SJCRH30 (cell line): Measurements from ENCODE around the gene DNAJB5. TPM values are rescaled to one million over a fixed set of nuclear protein-coding genes. Genes with fewer than 3 reads are reported as not detected.

Experiments
- DNase-seq, 2 experiments: peaks; one replicate each; pipeline ENCODE4 v3.0.0-alpha.2; 2015 to 2020
- H3K27ac ChIP-seq: fragments of 250-450 bp; sonication (Bioruptor Pico); 2 replicates; pipeline ENCODE4 v1.5.1; 2020; ENCODE audit warnings: mild to moderate bottlenecking, moderate library complexity
- H3K27me3 ChIP-seq: fragments of 250-450 bp; sonication (Bioruptor Pico); 2 replicates; pipeline ENCODE4 v1.5.1; 2020; ENCODE audit warnings: mild to moderate bottlenecking, moderate library complexity
- H3K36me3 ChIP-seq: fragments of 250-450 bp; sonication (Bioruptor Pico); 2 replicates; pipeline ENCODE4 v1.5.1; 2020; ENCODE audit warnings: mild to moderate bottlenecking, moderate library complexity
- H3K4me1 ChIP-seq: fragments of 250-450 bp; sonication (Bioruptor Pico); 2 replicates; pipeline ENCODE4 v1.5.1; 2020; ENCODE audit warnings: mild to moderate bottlenecking, moderate library complexity
- H3K4me3 ChIP-seq: fragments of 250-450 bp; sonication (Bioruptor Pico); 2 replicates; pipeline ENCODE4 v1.5.1; 2020; ENCODE audit warnings: mild to moderate bottlenecking, moderate library complexity
- H3K9me3 ChIP-seq: fragments of 250-450 bp; sonication (Bioruptor Pico); replicated peaks from 2 replicates; pipeline ENCODE4 v1.5.1; 2020; ENCODE audit warnings: mild to moderate bottlenecking, moderate library complexity
- total RNA-seq: library from RNA; depleted of rRNA; stranded (reverse); fragments of >200 nt; shearing (Covaris generic); gene quantifications from 2 replicates; pipeline ENCODE4 v1.2.3, GENCODE V29; 2014

DNAJB5 gene
- total RNA-seq, 1 experiment from 2014 or later: 18.2 TPM

GRCh38 chr9:34971146-34971811 is 18.3 kb upstream of the DNAJB5 start:
- DNase-seq: no peak
- H3K9me3 ChIP-seq: no peaks in the 10 kb centered on the region

GRCh38 chr9:34974664-34975063 is 14.9 kb upstream of the DNAJB5 start:
- no peaks in the 10 kb centered on the region for H3K36me3 ChIP-seq
- H3K9me3 ChIP-seq: no peaks in the 10 kb centered on the region
- H3K4me3 ChIP-seq: no peak overlapping the region
- no peaks in the 10 kb centered on the region for H3K4me1 ChIP-seq
- H3K27me3 ChIP-seq: peaks cover under 1% of the 10 kb centered on the region; the same call in 1 of the 2 replicates
- no peak overlapping the region for H3K27ac ChIP-seq
- DNase-seq: no peak

More at GRCh38 chr9:34971146-34971811, 18.3 kb upstream of the DNAJB5 start:
- no peaks in the 10 kb centered on the region; the same call in none of the 2 replicates for H3K27me3 ChIP-seq
- no peaks in the 10 kb centered on the region for H3K4me1 ChIP-seq
- H3K4me3 ChIP-seq: no peak overlapping the region
- no peaks in the 10 kb centered on the region for H3K36me3 ChIP-seq
- H3K27ac ChIP-seq: no peak overlapping the region

GRCh38 chr9:34976441-34976840 is 13.1 kb upstream of the DNAJB5 start:
- Histone ChIP-seq H3K27me3 (peaks cover 5% of the 10 kb centered on the region; the same call in 1 of the 2 replicates), H3K27ac (no peak overlapping the region), H3K4me3 (no peak overlapping the region), H3K36me3 (no peaks in the 10 kb centered on the region), H3K9me3 (no peaks in the 10 kb centered on the region), H3K4me1 (no peaks in the 10 kb centered on the region)
- DNase-seq: no peak

- DNase-seq: no peak
- H3K9me3 ChIP-seq: no peaks in the 10 kb centered on the region
- H3K4me1 ChIP-seq: no peaks in the 10 kb centered on the region
- H3K36me3 ChIP-seq: no peaks in the 10 kb centered on the region
- peaks cover 5% of the 10 kb centered on the region; the same call in 1 of the 2 replicates for H3K27me3 ChIP-seq
- no peak overlapping the region for H3K27ac ChIP-seq
- H3K4me3 ChIP-seq: no peak overlapping the region
Measured at GRCh38 chr9:34976992-34977391, 12.6 kb upstream of the DNAJB5 start.

- H3K9me3 ChIP-seq: no peaks in the 10 kb centered on the region
- no peak overlapping the region for H3K4me3 ChIP-seq
- H3K36me3 ChIP-seq: no peaks in the 10 kb centered on the region
- H3K4me1 ChIP-seq: no peaks in the 10 kb centered on the region
- no peak overlapping the region for H3K27ac ChIP-seq
- no peak for DNase-seq
- H3K27me3 ChIP-seq: peaks cover 5% of the 10 kb centered on the region; the same call in 1 of the 2 replicates
Measured at GRCh38 chr9:34980181-34980761, 9.3 kb upstream of the DNAJB5 start.

- no peak for DNase-seq
- H3K27me3 ChIP-seq: peaks cover 5% of the 10 kb centered on the region; the same call in 1 of the 2 replicates
- H3K36me3 ChIP-seq: no peaks in the 10 kb centered on the region
- no peaks in the 10 kb centered on the region for H3K4me1 ChIP-seq
- H3K27ac ChIP-seq: no peak overlapping the region
- H3K9me3 ChIP-seq: no peaks in the 10 kb centered on the region
- H3K4me3 ChIP-seq: no peak overlapping the region
Measured at GRCh38 chr9:34982361-34982760, 7.2 kb upstream of the DNAJB5 start.

GRCh38 chr9:34983209-34983608 is 6.3 kb upstream of the DNAJB5 start:
- DNase-seq: no peak
- Histone ChIP-seq H3K4me1 (no peaks in the 10 kb centered on the region), H3K27ac (no peak overlapping the region), H3K36me3 (no peaks in the 10 kb centered on the region), H3K4me3 (no peak overlapping the region), H3K9me3 (no peaks in the 10 kb centered on the region), H3K27me3 (peaks cover 5% of the 10 kb centered on the region; the same call in 1 of the 2 replicates)

- Histone ChIP-seq H3K27me3 (peaks cover 5% of the 10 kb centered on the region; the same call in 1 of the 2 replicates), H3K4me1 (no peaks in the 10 kb centered on the region), H3K36me3 (no peaks in the 10 kb centered on the region), H3K27ac (no peak overlapping the region), H3K4me3 (no peak overlapping the region), H3K9me3 (no peaks in the 10 kb centered on the region)
- peak; percentile 40 to 68 for DNase-seq
Measured at GRCh38 chr9:34984049-34984448, 5.5 kb upstream of the DNAJB5 start.

- Histone ChIP-seq H3K36me3 (no peaks in the 10 kb centered on the region), H3K27ac (no peak overlapping the region), H3K4me1 (no peaks in the 10 kb centered on the region), H3K4me3 (no peak overlapping the region), H3K27me3 (no peaks in the 10 kb centered on the region; the same call in 1 of the 2 replicates), H3K9me3 (no peaks in the 10 kb centered on the region)
- peak; percentile 53 to 81 for DNase-seq
Measured at GRCh38 chr9:34985311-34985899, 4.1 kb upstream of the DNAJB5 start.

- Histone ChIP-seq H3K4me3 (no peak overlapping the region), H3K36me3 (no peaks in the 10 kb centered on the region), H3K4me1 (no peaks in the 10 kb centered on the region), H3K27me3 (no peaks in the 10 kb centered on the region), H3K9me3 (no peaks in the 10 kb centered on the region), H3K27ac (no peak overlapping the region)
- peak in 1 of 2 experiments; percentile 22 for DNase-seq
Measured at GRCh38 chr9:34986540-34987047, 3.0 kb upstream of the DNAJB5 start.

- no peaks in the 10 kb centered on the region for H3K36me3 ChIP-seq
- no peak overlapping the region for H3K27ac ChIP-seq
- no peak for DNase-seq
- H3K4me1 ChIP-seq: peaks cover 7% of the 10 kb centered on the region
- no peaks in the 10 kb centered on the region for H3K27me3 ChIP-seq
- H3K9me3 ChIP-seq: no peaks in the 10 kb centered on the region
- H3K4me3 ChIP-seq: no peak overlapping the region
Measured at GRCh38 chr9:34987160-34987901, 2.2 kb upstream of the DNAJB5 start.

- no peaks in the 10 kb centered on the region for H3K9me3 ChIP-seq
- peak overlapping the region; percentile 87 for H3K4me3 ChIP-seq
- DNase-seq: peak; percentile 30 to 38
- peaks cover 18% of the 10 kb centered on the region for H3K4me1 ChIP-seq
- peak overlapping the region; percentile 50 for H3K27ac ChIP-seq
- no peaks in the 10 kb centered on the region for H3K36me3 ChIP-seq
- no peaks in the 10 kb centered on the region for H3K27me3 ChIP-seq
Measured at GRCh38 chr9:34988218-34989002, 1.1 kb upstream of the DNAJB5 start.

- peak; percentile 57 to 61 for DNase-seq
- peak overlapping the region; percentile 87 for H3K4me3 ChIP-seq
- no peaks in the 10 kb centered on the region for H3K36me3 ChIP-seq
- H3K9me3 ChIP-seq: no peaks in the 10 kb centered on the region
- H3K4me1 ChIP-seq: peaks cover 32% of the 10 kb centered on the region
- H3K27ac ChIP-seq: peak overlapping the region; percentile 73
- H3K27me3 ChIP-seq: no peaks in the 10 kb centered on the region
Measured at GRCh38 chr9:34989946-34990635, 546 bp downstream of the DNAJB5 start.
